DMS 273 (cell line): Measurements from ENCODE around the gene WDR54.
A peak's percentile ranks its signal among the peaks of the same experiment; 100 is the strongest.
"Not testable (repeated sequence)": the region's sequence is repeated elsewhere in the genome, so short reads cannot be mapped to it uniquely, and the experiment has no call there.

Experiments used
- DNase-seq: peaks from one replicate; lab custom pipeline; 2025; ENCODE audit not compliant: unreplicated experiment; lab: John Stamatoyannopoulos, UW

Gene WDR54

GRCh38 chr2:74428675-74429074, 7.1 kb downstream of the WDR54 start:
- no peak for DNase-seq

GRCh38 chr2:74429487-74430451, 8.2 kb downstream of the WDR54 start:
- DNase-seq = no peak

GRCh38 chr2:74430502-74430901, 9.0 kb downstream of the WDR54 start:
- no peak for DNase-seq

GRCh38 chr2:74436111-74436805, 14.7 kb downstream of the WDR54 start:
- DNase-seq = no peak

GRCh38 chr2:74436848-74437695, 15.5 kb downstream of the WDR54 start:
- no peak for DNase-seq

GRCh38 chr2:74438248-74438647, 16.7 kb downstream of the WDR54 start:
- no peak for DNase-seq

GRCh38 chr2:74439373-74439772, 17.8 kb downstream of the WDR54 start:
- peak; percentile 44 for DNase-seq

- DNase-seq = no peak
These were observed 18.4 kb downstream of the WDR54 start for GRCh38 chr2:74439803-74440377.

- peak; percentile 89 for DNase-seq
These were observed 19.0 kb downstream of the WDR54 start for GRCh38 chr2:74440378-74441169.

GRCh38 chr2:74441170-74441689, 19.7 kb downstream of the WDR54 start:
- DNase-seq = no peak

GRCh38 chr2:74441690-74442482, 20.4 kb downstream of the WDR54 start, which contains the start of gene RTKN:
Gene RTKN (minus strand): TSS chr2:74441937. CDS start chr2:74441816, 121 bp downstream.
- DNase-seq = peak; percentile 59

- DNase-seq = not testable (repeated sequence)
These were observed 21.2 kb downstream of the WDR54 start for GRCh38 chr2:74442483-74443297.

GRCh38 chr2:74444498-74445318, 23.2 kb downstream of the WDR54 start:
- DNase-seq = peak; percentile 59

GRCh38 chr2:74447230-74447999, 25.9 kb downstream of the WDR54 start:
- no peak for DNase-seq

- no peak for DNase-seq
These were observed 27.2 kb downstream of the WDR54 start for GRCh38 chr2:74448771-74449170.

- no peak for DNase-seq
These were observed 29.1 kb downstream of the WDR54 start for GRCh38 chr2:74450570-74451190.
